Stimulated activated CD8-positive, alpha-beta memory T cell treated with anti-CD3 and anti-CD28 coated beads, Interleukin-7, amount 100 ng/mL, for 48 hours (primary cell): ENCODE measurements around the gene CHAT.

Experiments
- DNase-seq, 2 donors: peaks; one replicate each; pipeline ENCODE4 v3.0.0-alpha.2; 2020; ENCODE audit warnings: low read depth in 1 of 2; ENCODE audit errors: extremely low read depth in 1 of 2

CHAT gene

GRCh38 chr10:49613882-49614241, at the start of gene CHAT:
CHAT (plus strand) TSS chr10:49614037; CDS start chr10:49614190, 153 bp downstream.
- no peak for DNase-seq

GRCh38 chr10:49564461-49565009, 49.3 kb upstream of the CHAT start:
- no peak for DNase-seq

- DNase-seq = no peak
Observed at GRCh38 chr10:49567810-49568209, 46.0 kb upstream of the CHAT start.

- no peak for DNase-seq
Observed at GRCh38 chr10:49568235-49568634, 45.6 kb upstream of the CHAT start.

- no peak for DNase-seq
Observed at GRCh38 chr10:49569031-49569631, 44.7 kb upstream of the CHAT start.

- no peak for DNase-seq
Observed at GRCh38 chr10:49571388-49571787, 42.4 kb upstream of the CHAT start.

- no peak for DNase-seq
Observed at GRCh38 chr10:49572594-49573114, 41.2 kb upstream of the CHAT start.

- no peak for DNase-seq
Observed at GRCh38 chr10:49575489-49576072, 38.3 kb upstream of the CHAT start.

- no peak for DNase-seq
Observed at GRCh38 chr10:49577182-49577925, 36.5 kb upstream of the CHAT start.

- no peak for DNase-seq
Observed at GRCh38 chr10:49578392-49578791, 35.4 kb upstream of the CHAT start.

GRCh38 chr10:49579621-49580020, 34.2 kb upstream of the CHAT start:
- DNase-seq = no peak

- no peak for DNase-seq
Observed at GRCh38 chr10:49585387-49585786, 28.4 kb upstream of the CHAT start.

- DNase-seq = no peak
Observed at GRCh38 chr10:49587981-49588380, 25.9 kb upstream of the CHAT start.

- peak in 1 of 2 donors; percentile 24 for DNase-seq
Observed at GRCh38 chr10:49592726-49593563, 20.9 kb upstream of the CHAT start.

- no peak for DNase-seq
Observed at GRCh38 chr10:49593564-49593875, 20.3 kb upstream of the CHAT start.

GRCh38 chr10:49593998-49594397, 19.8 kb upstream of the CHAT start:
- DNase-seq = no peak

GRCh38 chr10:49594594-49594993, 19.2 kb upstream of the CHAT start:
- DNase-seq = no peak

GRCh38 chr10:49595003-49595712, 18.7 kb upstream of the CHAT start:
- DNase-seq = no peak

GRCh38 chr10:49595713-49596492, 17.9 kb upstream of the CHAT start:
- DNase-seq = no peak

GRCh38 chr10:49596493-49596809, 17.4 kb upstream of the CHAT start:
- DNase-seq = no peak
